Fibroblast of lung (primary cell): ENCODE data around the gene LOXHD1.

Experiments used
- CTCF ChIP-seq, 2 donors: IDR thresholded peaks in 1 of 2; conservative IDR thresholded peaks in 1 of 2; 1 replicate in 1 of 2; 2 replicates in 1 of 2; pipeline ENCODE4 v1.5.1; 2011 to 2012; ENCODE audit warnings: low read length in 2 of 2, control low read depth in 1 of 2, inconsistent platforms in 1 of 2, low read depth in 1 of 2, mild to moderate bottlenecking in 1 of 2
- EZH2 ChIP-seq: IDR thresholded peaks from 2 replicates; pipeline ENCODE4 v1.5.1; 2012; ENCODE audit warnings: low read length, control low read depth, mild to moderate bottlenecking; ENCODE audit errors: missing control alignments

- TF ChIP-seq EZH2 (no peak), CTCF (conservative IDR thresholded peaks at IDR 0.05 in 1 of 2, IDR thresholded peaks at IDR 0.05 in 1 of 2; ENCODE audit: low read depth in 1 of 2, low read length in 2 of 2) (no peak)
Observed at GRCh38 chr18:46615720-46616119, 41.3 kb downstream of the LOXHD1 start.
